ENCODE data around the gene CCDC152. TPM values are rescaled to one million over a fixed set of nuclear protein-coding genes. Genes with fewer than 3 reads are reported as not detected.
A peak's percentile ranks its signal among the peaks of the same experiment; 100 is the strongest.

Gene CCDC152
- total RNA-seq, 1 donor from 2014 or later: not detected

GRCh38 chr5:42767491-42768105 lies 11.0 kb downstream of the CCDC152 start:
- Mint-ChIP-seq H3K27ac (ENCODE audit: unreplicated experiment) (no peak overlapping the region), H3K4me1 (no peaks in the 10 kb centered on the region), H3K9me3 (no peaks in the 10 kb centered on the region), H3K4me3 (no peak overlapping the region), H3K27me3 (ENCODE audit: low read depth) (peaks cover 29% of the 10 kb centered on the region), H3K36me3 (ENCODE audit: low read depth) (no peaks in the 10 kb centered on the region)
- DNase-seq (ENCODE audit: low read depth, low spot score): no peak
- TF ChIP-seq, protein P1, sequence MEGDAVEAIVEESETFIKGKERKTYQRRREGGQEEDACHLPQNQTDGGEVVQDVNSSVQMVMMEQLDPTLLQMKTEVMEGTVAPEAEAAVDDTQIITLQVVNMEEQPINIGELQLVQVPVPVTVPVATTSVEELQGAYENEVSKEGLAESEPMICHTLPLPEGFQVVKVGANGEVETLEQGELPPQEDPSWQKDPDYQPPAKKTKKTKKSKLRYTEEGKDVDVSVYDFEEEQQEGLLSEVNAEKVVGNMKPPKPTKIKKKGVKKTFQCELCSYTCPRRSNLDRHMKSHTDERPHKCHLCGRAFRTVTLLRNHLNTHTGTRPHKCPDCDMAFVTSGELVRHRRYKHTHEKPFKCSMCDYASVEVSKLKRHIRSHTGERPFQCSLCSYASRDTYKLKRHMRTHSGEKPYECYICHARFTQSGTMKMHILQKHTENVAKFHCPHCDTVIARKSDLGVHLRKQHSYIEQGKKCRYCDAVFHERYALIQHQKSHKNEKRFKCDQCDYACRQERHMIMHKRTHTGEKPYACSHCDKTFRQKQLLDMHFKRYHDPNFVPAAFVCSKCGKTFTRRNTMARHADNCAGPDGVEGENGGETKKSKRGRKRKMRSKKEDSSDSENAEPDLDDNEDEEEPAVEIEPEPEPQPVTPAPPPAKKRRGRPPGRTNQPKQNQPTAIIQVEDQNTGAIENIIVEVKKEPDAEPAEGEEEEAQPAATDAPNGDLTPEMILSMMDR (conservative IDR thresholded peaks at IDR 0.05): peak; percentile 75

- Mint-ChIP-seq H3K4me3 (no peak overlapping the region), H3K4me1 (no peaks in the 10 kb centered on the region), H3K27me3 (ENCODE audit: low read depth) (peaks cover 29% of the 10 kb centered on the region), H3K36me3 (ENCODE audit: low read depth) (no peaks in the 10 kb centered on the region), H3K27ac (ENCODE audit: unreplicated experiment) (no peak overlapping the region), H3K9me3 (no peaks in the 10 kb centered on the region)
- TF ChIP-seq, protein P1 (conservative IDR thresholded peaks at IDR 0.05): no peak
- DNase-seq (ENCODE audit: low read depth, low spot score): no peak
Observed at GRCh38 chr5:42768106-42768504, 11.5 kb downstream of the CCDC152 start.

DNA sequence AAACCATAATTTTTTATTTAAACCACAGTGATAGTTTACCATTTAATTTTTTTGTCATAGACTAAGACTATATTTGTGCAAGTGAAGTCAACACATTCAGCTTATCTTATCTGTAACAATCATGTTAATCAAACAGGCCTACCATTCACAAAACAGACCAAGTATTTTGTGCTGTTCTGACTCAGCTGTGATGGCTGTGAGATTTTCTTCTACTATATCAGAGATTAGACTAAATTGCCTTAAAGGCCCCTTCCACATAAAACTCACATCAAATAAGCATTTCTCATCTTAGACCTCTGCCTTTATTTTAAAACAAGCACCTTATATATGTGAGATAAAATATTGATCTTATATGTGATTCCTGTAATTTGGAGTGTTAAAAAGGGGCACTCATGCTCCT lies 13.4 kb downstream of the CCDC152 start:
- no peak overlapping the region for H3K27ac Mint-ChIP-seq (ENCODE audit: unreplicated experiment)
- no peak overlapping the region for H3K4me3 Mint-ChIP-seq
- TF ChIP-seq, protein P1 (conservative IDR thresholded peaks at IDR 0.05): no peak
- no peak for DNase-seq (ENCODE audit: low read depth, low spot score)
- no peaks in the 10 kb centered on the region for H3K36me3 Mint-ChIP-seq (ENCODE audit: low read depth)
- no peaks in the 10 kb centered on the region for H3K4me1 Mint-ChIP-seq
- H3K9me3 Mint-ChIP-seq: no peaks in the 10 kb centered on the region
- peaks cover 29% of the 10 kb centered on the region for H3K27me3 Mint-ChIP-seq (ENCODE audit: low read depth)

DNA sequence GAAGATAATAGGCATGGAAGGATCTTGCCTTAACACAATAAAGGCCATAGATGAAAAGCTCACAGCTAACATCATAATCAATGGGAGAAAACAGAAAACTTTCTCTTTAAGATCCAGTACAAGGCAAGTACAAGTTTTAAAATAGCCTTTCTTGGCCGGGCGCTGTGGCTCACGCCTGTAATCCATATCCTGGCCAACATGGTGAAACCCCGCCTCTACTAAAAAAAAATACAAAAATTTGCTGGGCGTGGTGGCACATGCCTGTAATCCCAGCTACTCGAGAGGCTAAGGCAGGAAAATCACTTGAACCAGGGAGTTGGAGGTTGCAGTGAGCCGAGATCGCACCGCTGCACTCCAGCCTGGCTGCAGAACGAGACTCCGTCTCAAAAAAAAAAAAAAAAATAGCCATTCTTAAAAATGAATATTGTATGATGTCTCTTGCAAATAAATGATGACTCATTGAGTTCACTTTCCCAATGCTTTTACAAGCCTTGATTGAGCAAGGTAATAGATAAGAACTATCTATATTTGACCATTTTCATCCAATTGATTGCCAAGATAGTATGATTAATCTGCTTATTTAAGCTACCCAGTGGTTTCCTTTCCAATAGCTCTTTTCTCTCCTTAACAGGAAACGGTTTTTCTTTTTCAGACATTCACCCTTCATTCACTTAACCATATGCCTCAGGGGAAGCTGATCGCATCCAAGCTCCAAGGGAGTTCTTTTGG lies 15.8 kb downstream of the CCDC152 start:
- no peak for DNase-seq (ENCODE audit: low read depth, low spot score)
- peaks cover 19% of the 10 kb centered on the region for H3K27me3 Mint-ChIP-seq (ENCODE audit: low read depth)
- TF ChIP-seq, protein P1 (conservative IDR thresholded peaks at IDR 0.05): no peak
- no peaks in the 10 kb centered on the region for H3K9me3 Mint-ChIP-seq
- no peaks in the 10 kb centered on the region for H3K36me3 Mint-ChIP-seq (ENCODE audit: low read depth)
- no peak overlapping the region for H3K27ac Mint-ChIP-seq (ENCODE audit: unreplicated experiment)
- H3K4me1 Mint-ChIP-seq: no peaks in the 10 kb centered on the region
- H3K4me3 Mint-ChIP-seq: no peak overlapping the region

DNA sequence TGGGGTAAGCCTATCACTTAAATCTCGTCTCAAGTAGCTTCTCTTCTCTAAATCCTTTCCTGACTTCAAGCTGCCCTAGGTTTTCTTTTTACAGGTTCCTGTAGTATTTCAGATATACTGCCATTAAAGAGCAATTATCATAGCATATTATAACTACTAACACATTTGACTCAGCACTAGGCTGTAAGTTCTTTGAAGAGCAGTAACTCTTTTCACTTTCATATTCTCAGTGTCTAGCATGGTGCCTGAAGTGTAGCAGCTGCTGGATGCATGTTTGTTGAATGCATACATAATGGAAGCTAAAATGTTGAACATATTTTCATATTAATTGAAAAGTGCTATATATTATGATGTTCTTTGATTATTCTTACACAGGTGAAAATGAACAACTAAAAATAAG lies 22.5 kb downstream of the CCDC152 start:
- TF ChIP-seq, protein P1 (conservative IDR thresholded peaks at IDR 0.05): no peak
- H3K4me1 Mint-ChIP-seq: no peaks in the 10 kb centered on the region
- H3K36me3 Mint-ChIP-seq (ENCODE audit: low read depth): no peaks in the 10 kb centered on the region
- H3K9me3 Mint-ChIP-seq: no peaks in the 10 kb centered on the region
- no peak for DNase-seq (ENCODE audit: low read depth, low spot score)
- no peaks in the 10 kb centered on the region for H3K27me3 Mint-ChIP-seq (ENCODE audit: low read depth)
- no peak overlapping the region for H3K27ac Mint-ChIP-seq (ENCODE audit: unreplicated experiment)
- no peak overlapping the region for H3K4me3 Mint-ChIP-seq

Data from neural crest cell (in vitro differentiated cells).